ENCODE results near the gene EME1. TPM values are rescaled to one million over a fixed set of nuclear protein-coding genes. Genes with fewer than 3 reads are reported as not detected.

Gene EME1
- total RNA-seq, 1 experiment from 2014 or later, result 31.9 TPM

DNA sequence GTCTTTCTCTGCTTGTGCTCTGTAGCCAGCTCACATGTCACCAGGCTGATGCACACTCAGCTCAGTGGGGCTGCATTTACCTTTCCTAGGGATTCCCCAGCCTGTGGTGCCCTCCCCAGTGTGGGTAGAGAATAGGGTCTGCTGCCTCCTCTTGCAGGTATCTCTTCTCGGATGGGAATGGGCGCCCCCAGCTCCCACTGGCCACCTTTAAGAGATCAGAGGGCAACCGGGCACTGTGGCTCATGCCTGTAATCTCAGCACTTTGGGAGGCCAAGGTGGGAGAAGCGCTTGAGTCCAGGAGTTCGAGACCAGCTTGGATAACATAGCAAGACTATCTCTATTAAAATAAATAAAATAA is 23.8 kb upstream of the EME1 start:
- H3K36me3 ChIP-seq (ENCODE audit: insufficient read depth, low read length, poor library complexity, severe bottlenecking), result peaks cover 2% of the 10 kb centered on the region
- intact Hi-C loops (cut with micrococcal nuclease; ENCODE audit: unreplicated experiment), result no loop called here
- POLR2A ChIA-PET (ENCODE audit: low non-redundant PET), result no interaction called here
- H3K4me3 ChIP-seq (ENCODE audit: low read depth, low read length, poor library complexity, severe bottlenecking), result no peak overlapping the region
- H3K4me1 ChIP-seq (ENCODE audit: insufficient read depth, low read length, poor library complexity, severe bottlenecking), result peaks cover 3% of the 10 kb centered on the region
- no peaks in the 10 kb centered on the region for H3K27me3 ChIP-seq (replicated peaks; ENCODE audit: insufficient read depth, low read depth, low read length, poor library complexity)
- CTCF ChIA-PET, result no interaction called here
- no peaks in the 10 kb centered on the region for H3K9me3 ChIP-seq (ENCODE audit: low read depth, low read length, poor library complexity, severe bottlenecking)
- BruUV-seq (replicated peaks), result no TSS peak
- no peak overlapping the region for H3K27ac ChIP-seq (ENCODE audit: low read depth, low read length, poor library complexity, severe bottlenecking)
- no peak for TF ChIP-seq EZH2 (IDR thresholded peaks at IDR 0.05; ENCODE audit: borderline replicate concordance, low read depth, low read length, poor library complexity, severe bottlenecking)
- TF ChIP-seq, protein P1, sequence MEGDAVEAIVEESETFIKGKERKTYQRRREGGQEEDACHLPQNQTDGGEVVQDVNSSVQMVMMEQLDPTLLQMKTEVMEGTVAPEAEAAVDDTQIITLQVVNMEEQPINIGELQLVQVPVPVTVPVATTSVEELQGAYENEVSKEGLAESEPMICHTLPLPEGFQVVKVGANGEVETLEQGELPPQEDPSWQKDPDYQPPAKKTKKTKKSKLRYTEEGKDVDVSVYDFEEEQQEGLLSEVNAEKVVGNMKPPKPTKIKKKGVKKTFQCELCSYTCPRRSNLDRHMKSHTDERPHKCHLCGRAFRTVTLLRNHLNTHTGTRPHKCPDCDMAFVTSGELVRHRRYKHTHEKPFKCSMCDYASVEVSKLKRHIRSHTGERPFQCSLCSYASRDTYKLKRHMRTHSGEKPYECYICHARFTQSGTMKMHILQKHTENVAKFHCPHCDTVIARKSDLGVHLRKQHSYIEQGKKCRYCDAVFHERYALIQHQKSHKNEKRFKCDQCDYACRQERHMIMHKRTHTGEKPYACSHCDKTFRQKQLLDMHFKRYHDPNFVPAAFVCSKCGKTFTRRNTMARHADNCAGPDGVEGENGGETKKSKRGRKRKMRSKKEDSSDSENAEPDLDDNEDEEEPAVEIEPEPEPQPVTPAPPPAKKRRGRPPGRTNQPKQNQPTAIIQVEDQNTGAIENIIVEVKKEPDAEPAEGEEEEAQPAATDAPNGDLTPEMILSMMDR (conservative IDR thresholded peaks at IDR 0.05; ENCODE audit: low read depth, low read length), result no peak
- DNase-seq (ENCODE audit: low spot score), result no peak

DNA sequence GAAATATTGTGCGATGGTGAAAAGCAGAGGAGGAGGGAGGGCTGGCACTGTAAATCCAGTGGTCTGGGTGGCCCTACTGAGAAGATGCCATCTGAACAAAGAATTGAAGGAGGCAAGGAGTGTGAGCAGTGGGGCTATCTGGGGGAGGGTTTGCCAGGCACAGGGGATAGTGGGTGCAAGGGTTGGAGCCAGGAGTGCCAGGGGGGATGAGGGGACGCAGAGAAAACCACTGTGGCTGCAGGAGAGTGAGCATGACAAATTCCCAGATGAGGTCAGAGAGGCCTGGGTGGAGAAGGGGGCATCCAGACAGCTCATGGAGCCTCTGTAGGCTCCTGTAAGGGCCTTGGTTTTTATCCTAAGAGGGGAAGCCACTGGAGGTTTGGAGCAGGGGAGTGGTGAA is 22.3 kb upstream of the EME1 start:
- TF ChIP-seq, protein P1 (conservative IDR thresholded peaks at IDR 0.05; ENCODE audit: low read depth, low read length), result no peak
- no peak for TF ChIP-seq EZH2 (IDR thresholded peaks at IDR 0.05; ENCODE audit: borderline replicate concordance, low read depth, low read length, poor library complexity, severe bottlenecking)

DNA sequence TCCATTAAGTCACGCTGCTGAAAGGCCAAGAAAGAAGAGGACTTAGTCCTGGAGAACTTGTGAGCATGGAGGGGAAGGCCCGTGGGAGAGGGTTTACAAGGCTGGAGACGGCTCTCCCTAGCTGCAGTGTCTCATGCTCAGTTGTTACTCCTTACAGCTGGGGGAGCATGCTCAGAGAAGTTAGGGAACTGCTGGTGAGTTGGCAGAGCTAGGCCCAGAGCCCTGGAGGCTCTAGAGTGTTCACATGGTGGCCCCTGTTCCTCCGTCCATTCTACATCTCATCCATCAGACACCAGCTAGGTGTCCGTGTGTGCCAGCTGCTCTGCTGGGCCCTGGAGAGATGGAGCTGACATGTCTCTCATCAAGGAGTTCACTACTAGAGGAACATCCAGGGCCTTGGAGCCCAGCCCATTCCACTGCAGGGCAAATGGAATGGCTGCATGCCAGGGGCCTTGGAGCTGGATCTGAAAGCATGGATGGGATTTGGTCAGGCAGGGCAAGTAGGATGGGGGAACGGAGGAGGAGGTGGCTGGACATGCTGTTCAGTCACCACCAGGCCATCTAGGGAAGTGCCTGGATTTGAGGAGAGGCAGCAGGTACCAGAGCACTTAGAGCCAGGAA is 20.8 kb upstream of the EME1 start:
- Histone ChIP-seq H3K4me1 (ENCODE audit: insufficient read depth, low read length, poor library complexity, severe bottlenecking) (no peaks in the 10 kb centered on the region), H3K9me3 (ENCODE audit: low read depth, low read length, poor library complexity, severe bottlenecking) (no peaks in the 10 kb centered on the region), H3K4me3 (ENCODE audit: low read depth, low read length, poor library complexity, severe bottlenecking) (no peak overlapping the region), H3K36me3 (ENCODE audit: insufficient read depth, low read length, poor library complexity, severe bottlenecking) (peaks cover 26% of the 10 kb centered on the region), H3K27me3 (replicated peaks; ENCODE audit: insufficient read depth, low read depth, low read length, poor library complexity) (no peaks in the 10 kb centered on the region), H3K27ac (ENCODE audit: low read depth, low read length, poor library complexity, severe bottlenecking) (no peak overlapping the region)
- DNase-seq (ENCODE audit: low spot score), result no peak
- ChIA-PET POLR2A (ENCODE audit: low non-redundant PET) (no interaction called here), CTCF (no interaction called here)
- intact Hi-C loops (cut with micrococcal nuclease; ENCODE audit: unreplicated experiment), result no loop called here
- TF ChIP-seq, protein P1 (conservative IDR thresholded peaks at IDR 0.05; ENCODE audit: low read depth, low read length), result no peak
- no peak for TF ChIP-seq EZH2 (IDR thresholded peaks at IDR 0.05; ENCODE audit: borderline replicate concordance, low read depth, low read length, poor library complexity, severe bottlenecking)
- no TSS peak for BruUV-seq (replicated peaks)

More for the DNA sequence above, 22.3 kb upstream of the EME1 start:
- H3K4me1 ChIP-seq (ENCODE audit: insufficient read depth, low read length, poor library complexity, severe bottlenecking), result no peaks in the 10 kb centered on the region
- peaks cover 15% of the 10 kb centered on the region for H3K36me3 ChIP-seq (ENCODE audit: insufficient read depth, low read length, poor library complexity, severe bottlenecking)
- DNase-seq (ENCODE audit: low spot score), result no peak
- no peak overlapping the region for H3K27ac ChIP-seq (ENCODE audit: low read depth, low read length, poor library complexity, severe bottlenecking)
- H3K9me3 ChIP-seq (ENCODE audit: low read depth, low read length, poor library complexity, severe bottlenecking), result no peaks in the 10 kb centered on the region
- POLR2A ChIA-PET (ENCODE audit: low non-redundant PET), result interaction anchor here (0.7 kb wide), 1 partner anchor 640 kb away, joined by 10 read pairs; no protein-coding TSS in a partner anchor
- H3K27me3 ChIP-seq (replicated peaks; ENCODE audit: insufficient read depth, low read depth, low read length, poor library complexity), result no peaks in the 10 kb centered on the region
- CTCF ChIA-PET, result no interaction called here
- no peak overlapping the region for H3K4me3 ChIP-seq (ENCODE audit: low read depth, low read length, poor library complexity, severe bottlenecking)
- no TSS peak for BruUV-seq (replicated peaks)
- intact Hi-C loops (cut with micrococcal nuclease; ENCODE audit: unreplicated experiment), result no loop called here

All from A673 (cell line).